K562 (cell line): ENCODE results near the gene ANKH. TPM values are rescaled to one million over a fixed set of nuclear protein-coding genes. Genes with fewer than 3 reads are reported as not detected.

Experiments
- ATAC-seq: fragments of 200-7000 bp; cut with Tn5 transposase; 3 replicates; pipeline ENCODE4 v1.9.1; 2020; ENCODE audit warnings: moderate library complexity
- BruUV-seq: library from RNA; stranded (reverse); fragments of 400-500 nt; replicated peaks from 2 replicates; lab custom pipeline; 2021; lab: Mats Ljungman, UMichigan
- CTCF ChIA-PET: fragments of 300-600 bp; formaldehyde crosslinking; extraction: SDS; loops from one replicate; lab custom pipeline; 2021; ENCODE audit warnings: low intra/inter-chr PET ratio; lab: Yijun Ruan, JAX
- POLR2A ChIA-PET: fragments of 300-600, 350-650 bp; sonication (Branson Sonifier 250); formaldehyde crosslinking; extraction: SDS; loops from one replicate; lab custom pipeline; 2021; ENCODE audit warnings: antibody characterized with exemption, inconsistent platforms; lab: Yijun Ruan, JAX
- DNase-seq, 4 experiments: peaks; one replicate each; pipeline versions ENCODE4 v3.0.0 to v3.0.0-alpha.2; 2011 to 2018; ENCODE audit warnings: low spot score in 3 of 4, mixed read lengths in 3 of 4; ENCODE audit errors: extremely low read depth in 1 of 4
- FAIRE-seq: peaks from 2 replicates; lab custom pipeline; 2011; peaks lifted over from hg19 to GRCh38; lab: Jason Lieb, UNC
- H2AFZ ChIP-seq: 2 replicates; pipeline ENCODE4 v1.6.0; 2011; ENCODE audit warnings: low read depth, low read length, control low read depth, inconsistent platforms
- H3K27ac ChIP-seq: fragments of 200-600 bp; 3 replicates; pipeline ENCODE4 v1.8.0; 2011; ENCODE audit warnings: low read depth, mild to moderate bottlenecking, control low read depth, inconsistent platforms, low read length, moderate library complexity, mixed read lengths; ENCODE audit errors: extremely low read depth
- H3K27me3 ChIP-seq, 2 experiments: fragments of 300-600 bp in 1 of 2; 2 replicates in 1 of 2; 3 replicates in 1 of 2; pipeline versions ENCODE4 v1.6.0 to v1.8.0; 2011; ENCODE audit warnings: inconsistent platforms in 2 of 2, low read length in 2 of 2, mild to moderate bottlenecking in 1 of 2, mixed read lengths in 1 of 2, moderate library complexity in 1 of 2; ENCODE audit not compliant: control insufficient read depth in 2 of 2, insufficient read depth in 2 of 2
- H3K36me3 ChIP-seq: fragments of 300-600 bp; 3 replicates; pipeline ENCODE4 v1.8.0; 2011; ENCODE audit warnings: mild to moderate bottlenecking, low read length, inconsistent platforms; ENCODE audit not compliant: control insufficient read depth, insufficient read depth
- H3K4me1 ChIP-seq, 2 experiments: fragments of 200-600 bp in 1 of 2; replicated peaks in 1 of 2; 2 replicates in 1 of 2; 3 replicates in 1 of 2; pipeline versions ENCODE4 v1.5.1 to v1.8.0; 2011; ENCODE audit warnings: inconsistent platforms in 2 of 2, low read length in 2 of 2, mild to moderate bottlenecking in 1 of 2, mixed read lengths in 1 of 2, moderate library complexity in 1 of 2; ENCODE audit not compliant: control insufficient read depth in 2 of 2, insufficient read depth in 2 of 2
- H3K4me2 ChIP-seq: 2 replicates; pipeline ENCODE4 v1.6.1; 2011; ENCODE audit warnings: low read length, control low read depth, inconsistent platforms, mixed read lengths; ENCODE audit not compliant: insufficient read depth
- H3K4me3 ChIP-seq: fragments of 200-600 bp; sonication (generic), shearing (Covaris generic); 2 replicates; pipeline ENCODE4 v1.5.1; 2016; ENCODE audit warnings: control low read depth, inconsistent platforms
- H3K79me2 ChIP-seq: fragments of 200-600 bp; 3 replicates; pipeline ENCODE4 v1.8.0; 2011; ENCODE audit warnings: low read length, inconsistent platforms; ENCODE audit not compliant: control insufficient read depth, insufficient read depth
- H3K9ac ChIP-seq, 2 experiments: 2 replicates each; pipeline versions ENCODE4 v1.6.0 to v1.6.1; 2011; ENCODE audit warnings: low read depth in 2 of 2, low read length in 2 of 2, control low read depth in 1 of 2, inconsistent platforms in 1 of 2, mild to moderate bottlenecking in 1 of 2, mixed read lengths in 1 of 2; ENCODE audit not compliant: insufficient read depth in 1 of 2
- H3K9me1 ChIP-seq: one replicate; pipeline ENCODE4 v1.6.0; 2011; ENCODE audit warnings: inconsistent platforms, mild to moderate bottlenecking, low read length, moderate library complexity; ENCODE audit not compliant: control insufficient read depth, insufficient read depth
- H3K9me3 ChIP-seq: replicated peaks from 2 replicates; pipeline ENCODE4 v1.5.1; 2011; ENCODE audit warnings: low read depth, low read length, inconsistent platforms; ENCODE audit not compliant: control insufficient read depth, insufficient read depth
- H4K20me1 ChIP-seq: replicated peaks from 2 replicates; pipeline ENCODE4 v1.6.1; 2011; ENCODE audit warnings: low read length, inconsistent platforms, mixed read lengths; ENCODE audit not compliant: control insufficient read depth, insufficient read depth
- ATF1 ChIP-seq, 2 experiments: fragments of 450-650 bp in 1 of 2; IDR thresholded peaks; 2 replicates each; pipeline ENCODE4 v1.6.1; 2016; ENCODE audit warnings: missing compliant biosample characterization in 1 of 2, missing genetic modification characterization in 1 of 2
- BCL6 ChIP-seq: fragments of 250-450 bp; sonication (Bioruptor Pico); IDR thresholded peaks from 2 replicates; pipeline ENCODE4 v1.4.0; 2020
- MAFG ChIP-seq: fragments of 450-650 bp; conservative IDR thresholded peaks from 2 replicates; pipeline ENCODE4 v1.6.1; 2016; ENCODE audit warnings: missing genetic modification characterization, missing compliant biosample characterization
- MECOM ChIP-seq: fragments of 250-450 bp; sonication (Bioruptor Pico); IDR thresholded peaks from 2 replicates; pipeline ENCODE4 v1.8.0; 2022; ENCODE audit warnings: inconsistent platforms
- NELFE ChIP-seq: IDR thresholded peaks from 2 replicates; pipeline ENCODE4 v1.6.1; 2011; ENCODE audit warnings: mild to moderate bottlenecking; ENCODE audit not compliant: insufficient read depth, insufficient read length
- PURB ChIP-seq: sonication (generic); formaldehyde crosslinking; IDR thresholded peaks from 2 replicates; pipeline ENCODE4 v1.9.0; 2021; ENCODE audit warnings: low read depth, mild to moderate bottlenecking, missing genetic modification reagents
- TAF15 ChIP-seq: fragments of 200-400 bp; formaldehyde crosslinking; IDR thresholded peaks from 2 replicates; pipeline ENCODE4 v1.6.1; 2017; ENCODE audit warnings: mild to moderate bottlenecking, low read depth, low read length, moderate library complexity
- TBL1XR1 ChIP-seq, 2 experiments: IDR thresholded peaks; 2 replicates each; pipeline ENCODE4 v1.6.1; 2012; ENCODE audit warnings: improper control_type of control experiment in 2 of 2, low read length in 2 of 2, mild to moderate bottlenecking in 1 of 2
- U2AF1 ChIP-seq: fragments of 200-400 bp; formaldehyde crosslinking; optimal IDR thresholded peaks from 2 replicates; pipeline ENCODE3; 2017; ENCODE audit warnings: mild to moderate bottlenecking, low read depth, low read length, moderate library complexity
- ZNF212 ChIP-seq: fragments of 450-650 bp; formaldehyde crosslinking; IDR thresholded peaks from 2 replicates; pipeline ENCODE4 v1.4.0; 2020; ENCODE audit warnings: mild to moderate bottlenecking
- ZNF644 ChIP-seq: fragments of 200-800 bp; sonication (Bioruptor generic); IDR thresholded peaks from 2 replicates; pipeline ENCODE4 v1.6.1; 2016; ENCODE audit warnings: low read depth, missing genetic modification characterization, missing compliant biosample characterization
- WGBS: fragments of 100-300 bp; shearing (Covaris generic); methylation state at CpG from one replicate; pipeline ENCODE4 v1.1.6; 2016; ENCODE audit warnings: low coverage, mixed read lengths; ENCODE audit not compliant: insufficient coverage; ENCODE audit errors: missing lambda C conversion rate; 5-methylcytosine and 5-hydroxymethylcytosine counted together
- in situ Hi-C: fragments of 300-500 bp; cut with MboI; formaldehyde crosslinking; loops from 4 replicates; pipeline ENCODE4 v1.15.0; 2018; ENCODE audit warnings: inconsistent platforms, mixed read lengths
- intact Hi-C: fragments of 100-400 bp; cut with micrococcal nuclease; formaldehyde crosslinking; loops from 2 replicates; pipeline ENCODE4 v1.14.2; 2022
- polyA plus RNA-seq, 8 experiments: library from polyadenylated mRNA; depleted of rRNA in 4 of 8; stranded (reverse) in 5 of 8; unstranded in 3 of 8; fragments of >200 nt; fragmentation: Nextera tagmentation in 2 of 8; fragmentation: Illumina TruSeq in 1 of 8; extraction: Ambion mirVana in 2 of 8; extraction: Trizol in 1 of 8; gene quantifications; 2 replicates each; pipeline versions ENCODE4 v1.2.1 to v1.2.3, GENCODE V29; 2011 to 2014; ENCODE audit warnings: inconsistent platforms in 1 of 8, missing spikeins in 1 of 8
- total RNA-seq, 7 experiments: library from RNA; depleted of rRNA in 6 of 7; stranded (reverse); fragments of >200 nt in 6 of 7; fragmentation: Illumina TruSeq in 2 of 7; extraction: Trizol in 2 of 7; gene quantifications; 2 replicates each; pipeline versions ENCODE4 v1.2.1 to v1.2.3, GENCODE V29; 2011 to 2021; ENCODE audit warnings: low replicate concordance in 1 of 7

The ANKH gene
- total and polyA plus RNA-seq, 9 of the 15 experiments (the other 6 are each of a cell fraction or from before 2014, with no cell fraction given): 0.79 to 12.2 (median 4.5) TPM

GRCh38 chr5:14902826-14903560 lies 31.4 kb upstream of the ANKH start:
- Histone ChIP-seq H3K9me3 (no peaks in the 10 kb centered on the region), H3K36me3 (no peaks in the 10 kb centered on the region), H3K27me3 (peaks cover 3 to 20% of the 10 kb centered on the region in 2 experiments; a peak in 4 of 5 replicates), H2AFZ (no peak overlapping the region), H3K4me1 (no peaks in the 10 kb centered on the region), H3K27ac (no peak overlapping the region), H3K4me3 (no peak overlapping the region), H3K79me2 (no peaks in the 10 kb centered on the region), H4K20me1 (no peaks in the 10 kb centered on the region), H3K9me1 (no peaks in the 10 kb centered on the region), H3K9ac (no peak overlapping the region), H3K4me2 (no peak overlapping the region)
- intact Hi-C loops (no loop called here), in situ Hi-C loops (no loop called here)
- TF ChIP-seq TAF15 (no peak), U2AF1 (no peak), TBL1XR1 (IDR thresholded peaks at IDR 0.05; ENCODE audit: low read length in 2 of 2) (no peak), NELFE (no peak), ATF1 (CRISPR knock-in tag; IDR thresholded peaks at IDR 0.05) (no peak), ATF1 (tag; IDR thresholded peaks at IDR 0.05) (no peak), MECOM (CRISPR knock-in tag) (no peak), PURB (CRISPR knock-in tag) (no peak), ZNF644 (tag) (no peak), BCL6 (CRISPR knock-in tag) (no peak), MAFG (tag) (no peak), ZNF212 (CRISPR knock-in tag) (no peak)
- DNase-seq (no peak), FAIRE-seq (no peak), ATAC-seq (no peak)
- ChIA-PET CTCF (no interaction called here), POLR2A (no interaction called here)
- no TSS peak for BruUV-seq
- WGBS: 1% methylated on average over 14 of the region's 14 CpGs
